Right hindlimb (tissue), 1 donor: ENCODE data around the gene PSMB11.

Experiments
- DNase-seq: peaks from one replicate; pipeline ENCODE4 v3.0.0-alpha.2; 2018

Gene PSMB11

GRCh38 chr14:23060536-23061260, 18.7 kb downstream of the PSMB11 start:
- DNase-seq = no peak

- no peak for DNase-seq
Measured at GRCh38 chr14:23062002-23062401, 20.0 kb downstream of the PSMB11 start.

GRCh38 chr14:23063601-23064000, 21.6 kb downstream of the PSMB11 start:
- DNase-seq = no peak

- no peak for DNase-seq
Measured at GRCh38 chr14:23066368-23066767, 24.4 kb downstream of the PSMB11 start.

- DNase-seq = no peak
Measured at GRCh38 chr14:23066855-23067744, 25.1 kb downstream of the PSMB11 start.

- no peak for DNase-seq
Measured at GRCh38 chr14:23067847-23068788, 26.1 kb downstream of the PSMB11 start.

- peak; percentile 91 for DNase-seq
Measured at GRCh38 chr14:23068789-23069412, 26.9 kb downstream of the PSMB11 start.

GRCh38 chr14:23069413-23069806, 27.4 kb downstream of the PSMB11 start:
- DNase-seq = no peak

GRCh38 chr14:23070262-23071129, 28.5 kb downstream of the PSMB11 start:
- no peak for DNase-seq

- peak; percentile 93 for DNase-seq
Measured at GRCh38 chr14:23071244-23071920, 29.4 kb downstream of the PSMB11 start.

GRCh38 chr14:23071921-23072539, 30.0 kb downstream of the PSMB11 start:
- no peak for DNase-seq

- DNase-seq = no peak
Measured at GRCh38 chr14:23074906-23075305, 32.9 kb downstream of the PSMB11 start.

- DNase-seq = no peak
Measured at GRCh38 chr14:23076785-23077408, 34.9 kb downstream of the PSMB11 start.

GRCh38 chr14:23077962-23078361, 36.0 kb downstream of the PSMB11 start:
- DNase-seq = no peak

- no peak for DNase-seq
Measured at GRCh38 chr14:23078692-23079116, 36.7 kb downstream of the PSMB11 start.

- DNase-seq = no peak
Measured at GRCh38 chr14:23079716-23080115, 37.7 kb downstream of the PSMB11 start.

- no peak for DNase-seq
Measured at GRCh38 chr14:23080474-23080873, 38.5 kb downstream of the PSMB11 start.

GRCh38 chr14:23085458-23085857, 43.4 kb downstream of the PSMB11 start:
- DNase-seq = no peak

- no peak for DNase-seq
Measured at GRCh38 chr14:23086565-23086964, 44.6 kb downstream of the PSMB11 start.
